ENCODE results near the gene HSD17B3.
"Not testable (repeated sequence)": the region's sequence is repeated elsewhere in the genome, so short reads cannot be mapped to it uniquely, and the experiment has no call there.

HSD17B3 gene

DNA sequence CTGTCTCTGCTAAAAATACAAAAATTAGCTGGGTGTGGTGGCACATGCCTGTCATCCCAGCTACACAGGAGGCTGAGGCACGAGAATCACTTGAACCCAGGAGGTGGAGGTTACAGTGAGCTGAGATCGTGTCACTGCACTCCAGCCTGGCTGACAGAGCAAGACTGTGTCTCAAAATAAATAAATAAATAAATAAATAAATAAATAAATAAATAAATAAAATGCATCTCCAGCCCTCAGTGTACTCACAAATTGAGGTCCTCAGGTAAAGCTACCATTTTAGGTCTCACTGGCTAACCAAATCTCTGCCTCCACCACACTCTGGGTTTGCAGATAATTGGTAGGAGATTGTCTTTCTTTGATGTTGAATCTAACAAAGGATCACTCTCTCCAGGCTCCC, 112.4 kb downstream of the HSD17B3 start:
- not testable (repeated sequence) for DNase-seq

DNA sequence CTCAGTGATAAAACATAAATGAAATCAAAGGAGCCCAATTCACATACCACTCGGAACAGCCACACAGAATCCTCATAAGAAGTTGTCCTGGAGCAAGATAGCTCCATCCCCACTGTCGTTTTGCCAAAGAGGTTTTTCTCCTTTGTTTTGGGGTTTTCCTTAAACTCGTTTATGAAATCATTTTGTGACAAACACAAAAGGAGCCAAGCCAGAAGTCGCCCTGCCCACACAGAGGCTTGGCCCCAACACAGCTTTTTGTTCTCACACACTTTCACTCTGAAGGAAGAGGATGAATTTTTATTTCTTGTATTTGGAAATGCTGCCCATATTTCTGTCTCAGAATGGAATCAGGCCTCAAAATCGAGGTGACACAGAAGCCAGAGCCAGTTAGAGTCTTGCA, 113.4 kb downstream of the HSD17B3 start:
- DNase-seq: no peak

DNA sequence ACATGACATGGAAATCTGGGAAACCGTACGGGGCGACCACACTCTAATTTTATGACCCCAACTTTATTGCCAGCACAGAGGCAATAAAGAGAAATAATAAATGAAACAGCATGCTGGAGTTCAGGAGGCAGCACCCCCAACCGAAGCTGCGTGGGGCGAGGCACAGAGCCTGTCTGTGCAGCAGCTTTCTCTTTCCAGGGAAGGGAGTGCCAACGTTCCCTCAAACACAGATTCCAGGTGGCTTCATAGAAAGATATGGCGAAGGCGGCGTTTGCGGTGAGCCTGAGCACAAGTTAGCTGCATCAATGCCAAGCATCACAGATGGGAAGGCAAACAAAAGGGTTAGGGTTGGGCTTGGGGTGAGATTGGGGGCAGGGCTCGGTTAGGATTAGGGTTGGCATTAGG, 114.8 kb downstream of the HSD17B3 start:
- DNase-seq: no peak

DNA sequence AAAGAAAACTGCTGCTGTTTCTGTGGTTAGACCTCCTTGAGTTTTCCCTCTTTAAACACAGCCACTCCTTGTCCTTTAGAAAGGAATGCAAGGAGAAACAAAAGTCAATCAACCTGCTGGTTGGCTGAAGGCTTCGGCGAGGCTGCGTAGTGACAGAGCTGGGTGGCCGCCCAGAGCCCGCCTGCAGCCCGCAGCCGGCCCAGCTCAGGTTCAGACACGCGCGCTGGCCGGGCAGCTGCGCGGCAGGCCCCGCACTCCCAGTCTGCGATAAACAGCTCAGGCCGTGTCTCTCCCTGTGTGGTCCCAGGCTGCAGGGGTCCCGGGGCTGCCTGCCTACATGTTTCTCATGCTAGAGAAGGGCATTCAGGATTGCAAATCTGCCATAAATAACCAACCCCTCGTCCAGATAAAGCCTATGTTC, 115.4 kb downstream of the HSD17B3 start:
- DNase-seq: no peak

DNA sequence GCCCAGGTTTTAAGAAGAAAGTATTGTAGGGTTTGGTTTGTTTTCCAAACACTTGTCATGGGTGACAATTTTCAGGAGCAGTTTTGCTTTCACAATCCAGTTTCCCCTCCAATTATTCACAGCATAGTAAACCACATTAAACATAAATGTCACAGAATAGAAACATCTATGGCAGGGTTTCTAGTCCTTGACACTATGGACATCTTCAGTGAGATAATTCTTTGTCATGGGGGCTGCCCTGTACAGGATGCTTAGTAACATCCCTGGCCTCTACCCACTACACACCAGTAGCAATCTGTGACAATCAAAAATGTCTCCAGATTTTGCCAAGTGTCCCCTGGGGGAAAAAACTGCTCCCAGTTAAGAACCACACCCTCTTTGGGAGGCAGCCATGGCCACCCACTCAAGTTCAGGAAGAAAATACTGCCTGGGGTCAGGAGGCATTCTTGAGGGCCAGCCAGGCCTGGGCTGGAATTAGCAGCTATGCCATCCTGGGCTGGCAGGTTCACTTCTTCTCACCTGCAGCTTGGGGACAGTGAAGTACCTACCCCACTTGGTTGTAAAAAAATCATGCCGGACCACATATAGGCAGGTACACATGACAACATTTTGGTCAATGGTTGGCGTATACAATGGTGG, 116.3 kb downstream of the HSD17B3 start:
- no peak for DNase-seq
